Activated CD4-positive, alpha-beta T cell treated with anti-CD3 and anti-CD28 coated beads, Interleukin-2, amount 50 U/mL, for 24 hours (primary cell): ENCODE results near the gene KCNK4.

ENCODE experiments used
- DNase-seq, 2 donors: peaks; one replicate each; pipeline ENCODE4 v3.0.0-alpha.2; 2020; ENCODE audit warnings: low read depth in 1 of 2, low spot score in 1 of 2

The KCNK4 gene

GRCh38 chr11:64289002-64289564 lies 2.0 kb upstream of the KCNK4 start:
- no peak for DNase-seq

DNA sequence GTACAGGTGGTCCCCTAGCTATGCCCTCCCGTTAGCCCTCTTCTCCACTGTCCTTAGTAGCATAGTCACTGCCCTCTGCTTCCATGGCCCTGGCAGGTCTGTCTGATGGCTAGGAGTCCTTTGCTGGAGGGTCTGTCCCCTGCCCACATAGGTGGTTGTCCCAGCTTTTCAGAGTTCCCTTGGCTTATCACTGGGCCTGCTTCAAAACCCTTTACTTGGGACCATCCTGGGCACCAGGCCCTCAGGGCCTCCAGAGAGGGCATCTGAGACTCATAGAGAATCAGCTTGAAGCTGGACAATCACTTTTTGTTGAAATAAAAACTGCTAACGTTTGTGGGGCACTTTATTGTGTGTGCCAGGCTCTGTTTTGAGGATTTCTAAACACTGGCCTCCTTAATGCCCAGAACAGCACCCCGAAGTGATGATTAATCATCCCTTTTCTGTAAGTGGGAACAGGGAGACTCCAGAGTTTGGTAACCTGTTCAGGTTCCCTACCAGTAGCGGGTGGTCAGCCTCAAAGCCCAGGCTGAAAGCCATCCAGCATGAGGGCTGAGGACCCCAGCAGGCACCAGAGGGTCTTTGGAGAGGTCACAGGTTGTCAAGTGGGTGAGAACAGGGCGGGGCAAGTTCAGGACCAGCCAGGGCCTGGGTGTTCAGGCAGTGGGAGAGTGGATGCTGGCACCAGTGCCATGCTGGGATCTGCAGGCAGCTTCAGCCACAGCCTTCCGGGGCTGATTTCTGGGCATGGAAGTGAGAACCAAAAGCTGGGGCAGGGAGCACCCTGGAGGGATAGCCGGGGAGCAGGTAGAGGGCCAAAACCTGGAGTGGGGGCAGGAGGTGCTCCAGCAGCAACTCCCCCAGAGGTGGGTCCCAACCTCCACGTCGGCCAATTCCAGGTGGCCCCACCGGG lies 495 bp upstream of the KCNK4 start:
- no peak for DNase-seq

DNA sequence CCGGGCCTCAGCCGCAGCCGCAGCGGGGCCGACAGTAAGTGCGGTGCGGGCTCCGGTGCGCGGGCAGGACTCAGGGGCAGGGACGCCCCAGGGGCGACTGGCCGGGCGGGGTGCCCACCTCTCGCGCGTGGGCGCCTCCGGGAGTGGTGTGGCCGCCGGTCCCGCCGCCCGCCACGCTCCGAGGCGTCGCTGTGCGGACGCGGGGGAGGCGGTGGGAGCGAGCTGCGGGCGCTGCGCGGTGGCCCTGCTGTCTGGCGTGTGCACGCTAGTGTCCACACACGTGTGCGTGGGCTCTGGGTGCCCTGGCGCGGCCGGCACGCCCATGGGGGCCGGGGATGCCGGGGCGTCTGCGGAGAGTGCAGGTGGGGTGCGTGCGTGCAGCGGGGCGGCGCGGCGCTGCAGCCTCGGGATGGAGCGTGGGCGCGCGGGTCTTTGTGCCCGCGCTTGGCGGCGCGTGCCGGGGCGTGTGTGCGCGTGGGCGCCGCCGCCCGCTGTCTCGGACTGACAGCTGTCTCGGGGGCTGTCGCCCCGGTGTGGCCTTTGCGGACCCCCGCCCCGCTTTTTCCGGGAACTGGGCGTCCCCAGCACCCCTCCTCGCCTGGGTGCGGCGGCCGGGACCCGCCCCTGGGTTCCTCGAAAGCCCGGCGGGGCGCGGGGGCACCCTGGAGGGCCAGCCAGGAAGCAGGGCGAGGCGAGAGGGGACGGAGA lies 804 bp downstream of the KCNK4 start:
- no peak for DNase-seq

GRCh38 chr11:64292460-64293254 lies 1.6 kb downstream of the KCNK4 start:
- no peak for DNase-seq

DNA sequence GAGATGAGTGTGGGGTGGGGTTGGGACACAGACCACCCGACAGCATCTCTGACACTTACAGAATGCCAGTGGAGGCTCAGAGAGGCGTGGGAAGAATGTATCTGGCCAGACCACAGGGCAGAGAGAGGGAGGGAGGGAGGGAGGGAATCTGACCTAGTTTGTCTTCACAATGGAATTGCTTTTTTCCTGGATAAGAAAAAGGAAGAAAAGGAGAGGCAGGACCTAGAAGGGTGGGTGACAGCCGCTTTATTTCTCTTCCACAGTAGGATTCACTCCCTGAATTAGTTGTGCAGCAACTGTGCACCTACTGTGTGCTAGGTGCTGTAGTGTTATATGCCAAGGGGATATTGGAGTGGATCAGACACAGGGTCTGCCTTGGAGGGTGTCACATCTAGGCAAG lies 3.7 kb downstream of the KCNK4 start:
- no peak for DNase-seq

GRCh38 chr11:64295760-64296159 lies 4.7 kb downstream of the KCNK4 start:
- DNase-seq: no peak

DNA sequence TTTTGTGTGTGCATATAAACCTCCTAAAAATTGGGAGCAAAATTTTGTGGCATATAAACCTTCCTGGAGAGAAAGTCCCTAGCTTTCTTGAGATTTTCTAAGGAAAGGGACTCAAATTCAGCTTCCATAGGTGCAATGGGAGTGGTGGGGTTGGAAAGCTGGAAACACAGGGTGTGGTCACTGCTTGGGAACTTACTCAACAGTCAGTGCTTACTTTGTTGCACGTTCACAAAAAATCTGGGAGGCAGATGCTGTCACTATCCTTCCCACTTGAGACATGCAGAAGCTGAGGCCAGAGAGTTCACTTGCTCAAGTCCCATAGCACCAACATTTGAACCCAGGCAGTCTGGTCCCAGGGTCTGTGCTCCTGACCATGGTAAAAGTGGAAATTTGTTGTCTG lies 5.1 kb downstream of the KCNK4 start:
- DNase-seq: no peak

DNA sequence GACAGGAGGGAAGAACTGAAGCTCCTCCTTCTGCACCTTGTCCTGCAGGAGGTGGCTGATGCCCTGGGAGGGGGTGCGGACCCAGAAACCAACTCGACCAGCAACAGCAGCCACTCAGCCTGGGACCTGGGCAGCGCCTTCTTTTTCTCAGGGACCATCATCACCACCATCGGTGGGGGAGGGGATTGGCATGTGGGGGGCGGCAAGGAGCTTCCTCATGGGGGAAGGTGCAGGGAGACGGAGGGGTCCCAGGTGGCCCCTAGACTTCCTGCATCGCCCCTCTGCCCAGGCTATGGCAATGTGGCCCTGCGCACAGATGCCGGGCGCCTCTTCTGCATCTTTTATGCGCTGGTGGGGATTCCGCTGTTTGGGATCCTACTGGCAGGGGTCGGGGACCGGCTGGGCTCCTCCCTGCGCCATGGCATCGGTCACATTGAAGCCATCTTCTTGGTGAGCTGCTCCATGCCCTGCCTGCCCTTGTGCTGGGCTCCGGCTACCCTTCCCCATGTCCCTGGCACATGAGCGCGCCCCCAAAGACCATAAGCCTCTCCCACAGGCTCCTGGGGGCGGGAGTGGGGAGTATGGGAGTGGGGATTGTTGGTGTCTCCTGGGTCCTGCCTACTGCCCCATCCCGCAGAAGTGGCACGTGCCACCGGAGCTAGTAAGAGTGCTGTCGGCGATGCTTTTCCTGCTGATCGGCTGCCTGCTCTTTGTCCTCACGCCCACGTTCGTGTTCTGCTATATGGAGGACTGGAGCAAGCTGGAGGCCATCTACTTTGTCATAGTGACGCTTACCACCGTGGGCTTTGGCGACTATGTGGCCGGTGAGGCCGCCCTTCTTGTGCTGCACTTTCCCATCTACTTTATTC lies 6.0 kb downstream of the KCNK4 start:
- no peak for DNase-seq

DNA sequence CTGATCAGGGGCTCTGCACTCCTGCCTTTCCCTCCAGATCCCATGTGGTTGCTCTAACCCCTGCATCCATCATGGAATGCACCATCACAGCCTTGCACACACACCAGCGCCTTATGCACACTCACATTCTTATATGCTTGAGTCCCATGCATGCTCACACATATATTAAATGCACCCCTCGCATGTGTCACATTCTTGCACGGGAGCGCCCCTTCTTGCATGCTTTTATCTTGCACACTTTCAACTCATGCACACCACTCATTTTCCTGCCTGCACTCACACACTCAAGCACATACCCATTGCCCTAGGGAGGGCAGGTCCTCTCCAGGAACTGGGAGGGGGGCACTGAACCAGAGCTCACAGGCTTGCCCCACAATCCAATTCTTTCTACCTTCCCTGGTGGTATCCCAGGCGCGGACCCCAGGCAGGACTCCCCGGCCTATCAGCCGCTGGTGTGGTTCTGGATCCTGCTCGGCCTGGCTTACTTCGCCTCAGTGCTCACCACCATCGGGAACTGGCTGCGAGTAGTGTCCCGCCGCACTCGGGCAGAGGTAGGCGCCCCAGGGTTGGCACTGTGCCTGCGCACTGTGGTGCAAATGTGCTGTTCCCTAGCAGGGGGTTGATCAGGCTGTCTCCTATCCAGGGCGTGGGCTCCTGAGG lies 6.7 kb downstream of the KCNK4 start:
- no peak for DNase-seq

- no peak for DNase-seq
Measured at GRCh38 chr11:64298966-64299846, 8.1 kb downstream of the KCNK4 start.

DNA sequence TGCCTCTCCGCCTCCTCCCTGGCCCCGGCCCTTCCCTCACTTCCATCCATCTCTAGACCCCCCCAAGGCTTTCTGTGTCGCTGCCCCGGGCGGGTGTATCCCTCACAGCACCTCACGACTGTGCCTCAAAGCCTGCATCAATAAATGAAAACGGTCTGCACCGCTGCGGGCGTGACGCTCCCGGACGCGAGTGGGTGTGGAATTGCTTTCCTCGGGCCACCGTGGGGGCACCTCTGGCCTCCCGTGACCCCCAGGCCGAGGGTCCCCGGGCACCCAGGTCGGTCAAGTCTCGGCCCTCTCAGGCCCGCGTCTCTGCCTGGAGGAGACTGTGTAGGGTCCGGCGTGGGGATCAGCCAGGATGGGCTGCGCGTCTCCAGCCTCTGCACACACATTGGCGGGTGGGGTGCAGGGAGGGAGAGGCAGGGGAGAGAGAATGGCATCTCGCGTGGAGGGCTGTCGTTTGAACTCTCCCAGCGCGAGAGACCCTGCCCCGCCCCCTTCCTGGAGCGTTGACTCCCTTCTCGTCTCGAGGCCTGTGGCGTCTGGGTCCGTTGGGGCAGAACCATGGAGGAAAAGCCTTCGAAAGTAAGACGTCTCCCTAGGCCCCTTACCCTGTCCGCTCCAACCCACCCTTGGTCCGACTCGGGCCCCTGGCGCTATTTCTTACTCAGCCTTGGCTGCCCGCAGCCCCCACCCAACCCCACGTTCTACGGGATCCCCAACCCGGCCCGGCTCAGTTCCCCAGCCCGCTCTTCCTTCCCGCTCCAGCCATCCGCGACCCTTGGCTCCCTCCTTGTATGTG lies 8.9 kb downstream of the KCNK4 start, which contains the start of gene CATSPERZ:
Gene CATSPERZ, plus strand, starts transcription at position 512 of the 802 bp plus-strand sequence. Its CDS starts 53 bp downstream, at position 565.
- DNase-seq: no peak

DNA sequence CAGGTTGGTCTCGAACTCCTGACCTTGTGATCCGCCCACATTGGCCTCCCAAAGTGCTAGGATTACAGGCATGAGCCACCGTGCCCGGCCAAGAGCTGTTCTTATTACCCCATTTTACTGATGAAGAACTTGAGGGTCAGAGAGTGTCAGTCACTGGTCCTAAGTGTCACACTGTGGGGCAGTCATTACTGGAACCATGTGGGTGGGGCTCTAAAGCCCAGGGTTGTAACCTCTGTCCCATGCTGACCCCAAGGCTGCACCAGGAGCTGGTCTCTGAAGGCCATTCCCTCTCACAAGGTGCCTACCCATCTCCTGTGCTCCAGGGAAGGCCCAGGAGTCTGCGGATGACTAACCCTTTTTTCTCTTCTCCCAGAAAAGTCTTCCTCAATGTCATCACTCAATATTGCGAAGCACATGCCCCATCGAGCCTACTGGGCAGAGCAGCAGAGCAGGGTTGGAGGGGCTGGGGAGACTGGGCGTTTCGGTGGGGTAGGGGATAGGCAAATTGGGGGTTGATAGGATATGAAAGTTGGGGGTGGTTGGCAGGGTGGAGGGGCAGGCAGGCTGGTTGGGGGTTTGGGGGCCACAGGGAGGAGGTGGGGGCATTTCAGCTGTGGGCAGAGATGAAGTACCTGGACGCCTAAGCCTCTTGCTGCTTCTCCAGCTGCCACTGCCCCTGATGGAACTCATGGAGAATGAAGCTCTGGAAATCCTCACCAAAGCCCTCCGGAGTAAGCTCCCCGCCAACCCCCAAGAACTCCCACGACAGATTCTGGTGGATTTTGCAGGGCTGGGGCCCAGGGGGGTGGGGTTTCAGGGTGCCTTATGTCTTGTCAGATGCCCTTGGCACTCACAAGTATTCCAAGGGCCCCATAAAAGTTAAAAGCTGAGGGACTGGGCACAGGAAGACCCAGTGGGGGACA lies 12.3 kb downstream of the KCNK4 start:
- no peak for DNase-seq

- DNase-seq: no peak
Measured at GRCh38 chr11:64304032-64304315, 12.9 kb downstream of the KCNK4 start.

- DNase-seq: peak; percentile 88 to 91
Measured at GRCh38 chr11:64304316-64305072, 13.4 kb downstream of the KCNK4 start.

DNA sequence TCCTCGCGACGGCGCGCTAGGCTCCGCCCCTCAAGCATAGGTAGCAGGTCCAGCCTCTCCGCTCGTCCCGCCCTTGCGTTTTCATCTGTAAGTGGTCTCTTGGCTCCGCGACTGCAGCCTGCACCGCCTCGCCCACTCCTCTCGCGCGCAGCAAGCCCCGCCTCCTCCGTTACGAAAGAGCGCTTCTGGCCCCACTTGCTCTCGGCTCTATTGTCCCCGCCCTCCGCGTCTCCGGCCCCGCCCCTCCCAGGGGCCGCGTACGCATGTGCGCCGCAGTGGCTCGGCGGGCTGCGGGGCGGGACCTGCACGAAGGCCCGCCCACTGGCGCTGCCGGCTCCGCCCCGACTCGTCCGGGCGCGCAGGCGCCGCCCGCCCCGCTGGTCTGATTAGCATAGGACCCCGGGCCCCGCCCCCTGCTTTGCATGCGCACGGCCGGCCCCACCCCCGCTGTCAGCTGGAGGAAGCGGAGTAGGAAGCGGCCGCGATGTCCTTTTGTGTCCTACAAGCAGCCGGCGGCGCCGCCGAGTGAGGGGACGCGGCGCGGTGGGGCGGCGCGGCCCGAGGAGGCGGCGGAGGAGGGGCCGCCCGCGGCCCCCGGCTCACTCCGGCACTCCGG lies 14.1 kb downstream of the KCNK4 start, which contains the start of gene ESRRA:
Gene ESRRA, plus strand, starts transcription at position 450 of the 616 bp plus-strand sequence. CDS start 1,656 bp downstream, outside the sequence.
- peak; percentile 98 to 99 for DNase-seq
